ENCODE measurements around the gene STX2.

The STX2 gene

GRCh38 chr12:130829391-130830245 lies 9.4 kb downstream of the STX2 start:
- no peak for DNase-seq

GRCh38 chr12:130828895-130829294 lies 10.2 kb downstream of the STX2 start:
- DNase-seq, result no peak

- no peak for DNase-seq
Observed at GRCh38 chr12:130827432-130827831, 11.6 kb downstream of the STX2 start.

- DNase-seq, result no peak
Observed at GRCh38 chr12:130826151-130826801, 12.8 kb downstream of the STX2 start.

GRCh38 chr12:130825771-130826150 lies 13.3 kb downstream of the STX2 start:
- no peak for DNase-seq

GRCh38 chr12:130819681-130820080 lies 19.4 kb downstream of the STX2 start:
- no peak for DNase-seq

GRCh38 chr12:130818635-130819576 lies 20.1 kb downstream of the STX2 start:
- DNase-seq, result no peak

GRCh38 chr12:130818272-130818634 lies 20.8 kb downstream of the STX2 start:
- no peak for DNase-seq

GRCh38 chr12:130817804-130818203 lies 21.2 kb downstream of the STX2 start:
- no peak for DNase-seq

- DNase-seq, result no peak
Observed at GRCh38 chr12:130816097-130816496, 23.0 kb downstream of the STX2 start.

- no peak for DNase-seq
Observed at GRCh38 chr12:130815028-130815741, 23.9 kb downstream of the STX2 start.

GRCh38 chr12:130813949-130814348 lies 25.1 kb downstream of the STX2 start:
- DNase-seq, result no peak

- no peak for DNase-seq
Observed at GRCh38 chr12:130813436-130813835, 25.6 kb downstream of the STX2 start.

- no peak for DNase-seq
Observed at GRCh38 chr12:130809791-130810190, 29.3 kb downstream of the STX2 start.

GRCh38 chr12:130807309-130807708 lies 31.7 kb downstream of the STX2 start:
- no peak for DNase-seq

- DNase-seq, result no peak
Observed at GRCh38 chr12:130806574-130806973, 32.5 kb downstream of the STX2 start.

GRCh38 chr12:130805635-130806034 lies 33.4 kb downstream of the STX2 start:
- no peak for DNase-seq

GRCh38 chr12:130804216-130804615 lies 34.8 kb downstream of the STX2 start:
- no peak for DNase-seq

GRCh38 chr12:130803702-130804101 lies 35.3 kb downstream of the STX2 start:
- DNase-seq, result no peak

- no peak for DNase-seq
Observed at GRCh38 chr12:130800312-130800711, 38.7 kb downstream of the STX2 start.

GRCh38 chr12:130799051-130799450 lies 40.0 kb downstream of the STX2 start:
- DNase-seq, result no peak

- no peak for DNase-seq
Observed at GRCh38 chr12:130796985-130797686, 41.9 kb downstream of the STX2 start.

Measured in NCI-H2081 treated with DMSO at 0.1 percent for 48 hours (cell line).